HEK293 (cell line): Measurements from ENCODE around the gene ELL.
A peak's percentile ranks its signal among the peaks of the same experiment; 100 is the strongest.

Experiments used
- CTCF ChIA-PET: fragments of 350-600 bp; formaldehyde crosslinking; extraction: SDS; loops from one replicate; lab custom pipeline; 2021; ENCODE audit warnings: antibody characterized with exemption; lab: Yijun Ruan, JAX
- POLR2A ChIA-PET: fragments of 300-600 bp; formaldehyde crosslinking; extraction: SDS; loops from one replicate; lab custom pipeline; 2020; ENCODE audit warnings: antibody characterized with exemption, inconsistent platforms; lab: Yijun Ruan, JAX
- H3K27ac ChIP-seq: fragments of 200-500 bp; sonication (Bioruptor generic); 2 replicates; pipeline ENCODE4 v1.5.1; 2014; ENCODE audit warnings: low read depth, low read length, control low read depth, inconsistent platforms; ENCODE audit errors: extremely low read depth
- H3K36me3 ChIP-seq, 2 experiments: fragments of 200-500 bp in 1 of 2; sonication (Bioruptor generic) in 1 of 2; 1 replicate in 1 of 2; 2 replicates in 1 of 2; pipeline ENCODE4 v1.5.1; 2014 to 2017; ENCODE audit warnings: inconsistent platforms in 2 of 2, low read length in 2 of 2; ENCODE audit not compliant: control insufficient read depth in 2 of 2, insufficient read depth in 1 of 2
- H3K4me1 ChIP-seq: fragments of 200-500 bp; sonication (Bioruptor generic); 2 replicates; pipeline ENCODE4 v1.5.1; 2014; ENCODE audit warnings: mild to moderate bottlenecking, low read length, inconsistent platforms; ENCODE audit not compliant: control insufficient read depth, insufficient read depth
- H3K4me3 ChIP-seq: 2 replicates; pipeline ENCODE4 v1.5.1; 2011; ENCODE audit warnings: low read depth, mild to moderate bottlenecking, control low read depth, low read length, moderate library complexity
- H3K9me3 ChIP-seq: fragments of 200-500 bp; sonication (Bioruptor generic); 2 replicates; pipeline ENCODE4 v1.5.1; 2014; ENCODE audit warnings: low read depth, low read length, inconsistent platforms; ENCODE audit not compliant: control insufficient read depth, insufficient read depth
- BCL11A ChIP-seq: fragments of 450-650 bp; formaldehyde crosslinking; IDR thresholded peaks from 2 replicates; pipeline ENCODE4 v1.5.1; 2016; ENCODE audit warnings: low read depth, missing biosample characterization, missing genetic modification characterization
- KLF7 ChIP-seq: fragments of 450-650 bp; formaldehyde crosslinking; IDR thresholded peaks from 2 replicates; pipeline ENCODE4 v1.5.1; 2016; ENCODE audit warnings: missing biosample characterization, missing genetic modification characterization, borderline replicate concordance
- ZBTB10 ChIP-seq: fragments of 450-650 bp; formaldehyde crosslinking; IDR thresholded peaks from 2 replicates; pipeline ENCODE4 v1.5.1; 2016; ENCODE audit warnings: missing biosample characterization, missing genetic modification characterization
- ZBTB17 ChIP-seq: fragments of 450-650 bp; formaldehyde crosslinking; IDR thresholded peaks from 2 replicates; pipeline ENCODE4 v1.5.1; 2016; ENCODE audit warnings: missing biosample characterization, missing genetic modification characterization
- ZBTB26 ChIP-seq: fragments of 450-650 bp; formaldehyde crosslinking; optimal IDR thresholded peaks from 2 replicates; pipeline ENCODE3; 2016; ENCODE audit warnings: missing biosample characterization, mild to moderate bottlenecking, missing genetic modification characterization
- ZFHX2 ChIP-seq: fragments of 450-650 bp; formaldehyde crosslinking; conservative IDR thresholded peaks from 2 replicates; pipeline ENCODE4 v1.5.1; 2016; ENCODE audit warnings: missing biosample characterization, missing genetic modification characterization
- ZNF324 ChIP-seq: fragments of 450-650 bp; formaldehyde crosslinking; IDR thresholded peaks from 2 replicates; pipeline ENCODE4 v1.5.1; 2016; ENCODE audit warnings: missing biosample characterization, missing genetic modification characterization
- ZNF391 ChIP-seq: fragments of 450-650 bp; formaldehyde crosslinking; IDR thresholded peaks from 2 replicates; pipeline ENCODE4 v1.5.1; 2016; ENCODE audit warnings: low read depth, missing biosample characterization, missing genetic modification characterization, borderline replicate concordance
- ZNF513 ChIP-seq: fragments of 450-650 bp; IDR thresholded peaks from 2 replicates; pipeline ENCODE4 v1.5.1; 2018; ENCODE audit warnings: missing biosample characterization, missing genetic modification characterization
- ZNF544 ChIP-seq: fragments of 450-650 bp; formaldehyde crosslinking; IDR thresholded peaks from 2 replicates; pipeline ENCODE4 v1.5.0; 2017; ENCODE audit warnings: missing biosample characterization, missing genetic modification characterization
- ZNF585B ChIP-seq: fragments of 450-650 bp; formaldehyde crosslinking; IDR thresholded peaks from 2 replicates; pipeline ENCODE4 v1.5.1; 2016; ENCODE audit warnings: missing biosample characterization, missing genetic modification characterization
- ZNF639 ChIP-seq: fragments of 450-650 bp; formaldehyde crosslinking; IDR thresholded peaks from 2 replicates; pipeline ENCODE4 v1.5.1; 2016; ENCODE audit warnings: missing biosample characterization, missing genetic modification characterization
- ZNF654 ChIP-seq: fragments of 450-650 bp; formaldehyde crosslinking; IDR thresholded peaks from 2 replicates; pipeline ENCODE4 v1.5.1; 2016; ENCODE audit warnings: low read depth, missing biosample characterization, missing genetic modification characterization
- ZNF701 ChIP-seq: fragments of 450-650 bp; formaldehyde crosslinking; IDR thresholded peaks from 2 replicates; pipeline ENCODE4 v1.5.1; 2016; ENCODE audit warnings: missing biosample characterization, missing genetic modification characterization
- ZNF792 ChIP-seq: fragments of 450-650 bp; formaldehyde crosslinking; IDR thresholded peaks from 2 replicates; pipeline ENCODE4 v1.5.1; 2016; ENCODE audit warnings: missing biosample characterization, missing genetic modification characterization

ELL gene

GRCh38 chr19:18428173-18428786 lies 93.6 kb downstream of the ELL start:
- CTCF ChIA-PET: interaction anchor here (0.6 to 1.3 kb wide), 5 partner anchors 9 to 236 kb away, joined by 3 to 7 read pairs (median 3); partner anchors contain the start of gene SSBP4
- H3K27ac ChIP-seq: no peak overlapping the region
- peaks cover 16% of the 10 kb centered on the region for H3K4me1 ChIP-seq
- H3K36me3 ChIP-seq: no peaks in the 10 kb centered on the region
- H3K4me3 ChIP-seq: no peak overlapping the region
- POLR2A ChIA-PET: interaction anchor here (0.8 to 1.7 kb wide), 4 partner anchors 9 to 147 kb away, joined by 3 to 6 read pairs (median 4); partner anchors contain the start of genes JUND and SSBP4
- no peaks in the 10 kb centered on the region for H3K9me3 ChIP-seq
- TF ChIP-seq ZFHX2 (tag by site-specific recombination) (0 out of 2 replicates have a peak, but pooled peaks have one; percentile 3), KLF7 (tag by site-specific recombination) (no peak), ZBTB10 (tag by site-specific recombination) (peak; percentile 81), BCL11A (tag by site-specific recombination) (peak; percentile 41; the same call in 1 of the 2 replicates)

GRCh38 chr19:18427743-18428113 lies 94.1 kb downstream of the ELL start:
- CTCF ChIA-PET: interaction anchor here (0.6 to 1.3 kb wide), 2 partner anchors 34 to 236 kb away, joined by 3 read pairs; no protein-coding TSS in a partner anchor
- TF ChIP-seq ZBTB26 (tag by site-specific recombination) (no peak), ZBTB17 (no peak), ZNF639 (tag by site-specific recombination) (no peak), ZNF391 (tag by site-specific recombination) (no peak), ZNF544 (no peak), ZNF513 (no peak), ZNF792 (tag by site-specific recombination) (no peak), ZNF654 (tag by site-specific recombination) (no peak), ZNF324 (no peak), ZNF585B (tag by site-specific recombination) (no peak), ZNF701 (tag by site-specific recombination) (no peak)
- H3K36me3 ChIP-seq: no peaks in the 10 kb centered on the region
- no peak overlapping the region for H3K27ac ChIP-seq
- H3K4me3 ChIP-seq: no peak overlapping the region
- POLR2A ChIA-PET: interaction anchor here (1.0 kb wide), 1 partner anchor 11 kb away, joined by 3 read pairs; no protein-coding TSS in a partner anchor
- no peaks in the 10 kb centered on the region for H3K9me3 ChIP-seq
- H3K4me1 ChIP-seq: peaks cover 16% of the 10 kb centered on the region
